Transverse colon (tissue), 4 donors: ENCODE results near the gene PCNX2. TPM values are rescaled to one million over a fixed set of nuclear protein-coding genes. Genes with fewer than 3 reads are reported as not detected.

Experiments used
- DNase-seq: peaks from one replicate; pipeline ENCODE4 v3.0.0-alpha.2; 2019
- H3K27ac ChIP-seq, 4 donors: fragments of 200-600 bp; sonication (generic); 2 replicates each; pipeline ENCODE4 v1.5.1; 2016 to 2018; ENCODE audit warnings: inconsistent platforms in 4 of 4
- H3K27me3 ChIP-seq: fragments of 200-600 bp; sonication (generic); 2 replicates; pipeline ENCODE4 v1.5.1; 2017; ENCODE audit warnings: inconsistent platforms
- H3K36me3 ChIP-seq, 4 donors: fragments of 200-600 bp; sonication (generic); 2 replicates each; pipeline ENCODE4 v1.5.1; 2017 to 2019; ENCODE audit warnings: inconsistent platforms in 4 of 4
- H3K4me1 ChIP-seq, 4 donors: fragments of 200-600 bp; sonication (generic); 2 replicates each; pipeline ENCODE4 v1.5.1; 2017 to 2020; ENCODE audit warnings: inconsistent platforms in 4 of 4
- H3K4me3 ChIP-seq, 4 donors: fragments of 200-600 bp; sonication (generic); 1 replicate in 1 of 4; 2 replicates in 3 of 4; pipeline versions ENCODE4 v1.5.1 to v1.6.1; 2017 to 2019; ENCODE audit warnings: inconsistent platforms in 4 of 4
- H3K9me3 ChIP-seq, 2 donors: fragments of 200-600 bp; sonication (generic); 2 replicates each; pipeline ENCODE4 v1.5.1; 2017 to 2019; ENCODE audit warnings: inconsistent platforms in 2 of 2
- EP300 ChIP-seq: sonication (generic); formaldehyde crosslinking; IDR thresholded peaks from one replicate; pipeline ENCODE4 v1.6.1; 2017; ENCODE audit warnings: antibody characterized with exemption, low read depth
- POLR2A ChIP-seq: fragments of 450-650 bp; IDR thresholded peaks from one replicate; pipeline ENCODE4 v1.6.1; 2016; ENCODE audit warnings: antibody characterized with exemption, mild to moderate bottlenecking, moderate library complexity
- POLR2AphosphoS5 ChIP-seq, 3 donors: sonication (generic); formaldehyde crosslinking; IDR thresholded peaks; one replicate each; pipeline ENCODE4 v1.6.1; 2016; ENCODE audit warnings: antibody characterized with exemption in 3 of 3
- WGBS, 2 donors: methylation state at CpG; one replicate each; pipeline ENCODE4 v1.1.5; 2018; ENCODE audit warnings: low coverage in 1 of 2; 5-methylcytosine and 5-hydroxymethylcytosine counted together
- in situ Hi-C, 4 donors: fragments of 200-750 bp; cut with MboI; loops; one replicate each; pipeline versions ENCODE4 v1.15.0 to v1.15.1; 2017; ENCODE audit warnings: low sequenced_read_pairs in 3 of 4, low pct_ligation_motif_present in 1 of 4, low pct_unique_long_range_greater_than_20kb in 1 of 4
- intact Hi-C: fragments of 100-400 bp; cut with DNase I; formaldehyde crosslinking; loops from one replicate; pipeline ENCODE4 v1.15.1; 2023; ENCODE audit warnings: low total_unique reads
- total RNA-seq, 4 donors: library from RNA; depleted of rRNA; stranded (reverse); fragments of >200 nt; gene quantifications; one replicate each; pipeline ENCODE4 v1.1.0, GENCODE V29; 2016
- TF ChIP-seq, protein P1 (sequence below), 5 experiments: fragments of 200-600 bp in 3 of 5; fragments of 450-650 bp in 2 of 5; sonication (generic) in 3 of 5; IDR thresholded peaks; 1 replicate in 2 of 5; 2 replicates in 3 of 5; pipeline ENCODE4 v1.5.1; 2016 to 2017; ENCODE audit warnings: antibody characterized with exemption in 5 of 5, inconsistent platforms in 3 of 5, mild to moderate bottlenecking in 2 of 5, moderate library complexity in 1 of 5

The PCNX2 gene
- total RNA-seq, 4 donors from 2014 or later, result 6.8 to 518 (median 11.8) TPM

GRCh38 chr1:232979558-232979957 lies 316.0 kb downstream of the PCNX2 start:
- peaks cover 0 to 6% (median 0%) of the 10 kb centered on the region in 4 donors for H3K36me3 ChIP-seq
- H3K4me3 ChIP-seq, result no peak overlapping the region
- 88 to 100% methylated on average over 1 to 6 of the region's 6 CpGs for WGBS, 2 donors
- no peaks in the 10 kb centered on the region for H3K9me3 ChIP-seq
- intact Hi-C loops, result no loop called here
- in situ Hi-C loops, result no loop called here
- TF ChIP-seq POLR2A (no peak), EP300 (no peak), POLR2AphosphoS5 (IDR thresholded peaks at IDR 0.05) (no peak)
- TF ChIP-seq, protein P1, sequence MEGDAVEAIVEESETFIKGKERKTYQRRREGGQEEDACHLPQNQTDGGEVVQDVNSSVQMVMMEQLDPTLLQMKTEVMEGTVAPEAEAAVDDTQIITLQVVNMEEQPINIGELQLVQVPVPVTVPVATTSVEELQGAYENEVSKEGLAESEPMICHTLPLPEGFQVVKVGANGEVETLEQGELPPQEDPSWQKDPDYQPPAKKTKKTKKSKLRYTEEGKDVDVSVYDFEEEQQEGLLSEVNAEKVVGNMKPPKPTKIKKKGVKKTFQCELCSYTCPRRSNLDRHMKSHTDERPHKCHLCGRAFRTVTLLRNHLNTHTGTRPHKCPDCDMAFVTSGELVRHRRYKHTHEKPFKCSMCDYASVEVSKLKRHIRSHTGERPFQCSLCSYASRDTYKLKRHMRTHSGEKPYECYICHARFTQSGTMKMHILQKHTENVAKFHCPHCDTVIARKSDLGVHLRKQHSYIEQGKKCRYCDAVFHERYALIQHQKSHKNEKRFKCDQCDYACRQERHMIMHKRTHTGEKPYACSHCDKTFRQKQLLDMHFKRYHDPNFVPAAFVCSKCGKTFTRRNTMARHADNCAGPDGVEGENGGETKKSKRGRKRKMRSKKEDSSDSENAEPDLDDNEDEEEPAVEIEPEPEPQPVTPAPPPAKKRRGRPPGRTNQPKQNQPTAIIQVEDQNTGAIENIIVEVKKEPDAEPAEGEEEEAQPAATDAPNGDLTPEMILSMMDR (IDR thresholded peaks at IDR 0.05), result no peak
- DNase-seq, result no peak
- no peaks in the 10 kb centered on the region for H3K27me3 ChIP-seq
- H3K4me1 ChIP-seq, result peaks cover 0 to 3% (median 2%) of the 10 kb centered on the region in 4 donors
- no peak overlapping the region for H3K27ac ChIP-seq

DNA sequence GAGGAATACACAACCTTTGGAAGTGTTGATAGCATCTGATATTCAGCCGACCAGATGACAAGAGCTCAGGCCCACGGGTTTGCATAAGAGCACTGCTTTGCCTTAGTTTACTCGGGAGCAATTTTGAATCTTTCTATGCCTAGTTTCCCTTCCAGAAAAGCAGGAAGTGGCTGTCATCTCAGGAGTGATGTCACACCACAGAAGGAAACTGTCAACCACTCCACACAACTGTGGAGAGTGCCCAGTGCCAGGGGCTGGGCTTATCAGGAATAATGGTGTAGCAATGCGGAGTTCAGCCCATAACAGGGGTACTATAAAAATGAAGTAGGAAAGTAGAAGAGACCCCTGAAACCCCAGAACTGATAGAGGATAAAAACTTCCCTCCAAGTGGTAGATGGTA lies 316.7 kb downstream of the PCNX2 start:
- intact Hi-C loops, result no loop called here
- Histone ChIP-seq H3K27ac (no peak overlapping the region), H3K36me3 (peaks cover 0 to 12% (median under 1%) of the 10 kb centered on the region in 4 donors), H3K4me1 (no peaks in the 10 kb centered on the region), H3K4me3 (no peak overlapping the region), H3K9me3 (peaks cover 3 to 5% of the 10 kb centered on the region in 2 donors), H3K27me3 (no peaks in the 10 kb centered on the region)
- in situ Hi-C loops, result no loop called here
- DNase-seq, result no peak
- TF ChIP-seq POLR2A (no peak), POLR2AphosphoS5 (IDR thresholded peaks at IDR 0.05) (no peak), EP300 (no peak)
- TF ChIP-seq, protein P1 (IDR thresholded peaks at IDR 0.05), result no peak
- 69 to 73% methylated on average over 2 to 4 of the region's 4 CpGs for WGBS, 2 donors

- H3K27ac ChIP-seq, result no peak overlapping the region
- intact Hi-C loops, result no loop called here
- in situ Hi-C loops, result no loop called here
Measured at GRCh38 chr1:232978091-232978634, 317.4 kb downstream of the PCNX2 start.

DNA sequence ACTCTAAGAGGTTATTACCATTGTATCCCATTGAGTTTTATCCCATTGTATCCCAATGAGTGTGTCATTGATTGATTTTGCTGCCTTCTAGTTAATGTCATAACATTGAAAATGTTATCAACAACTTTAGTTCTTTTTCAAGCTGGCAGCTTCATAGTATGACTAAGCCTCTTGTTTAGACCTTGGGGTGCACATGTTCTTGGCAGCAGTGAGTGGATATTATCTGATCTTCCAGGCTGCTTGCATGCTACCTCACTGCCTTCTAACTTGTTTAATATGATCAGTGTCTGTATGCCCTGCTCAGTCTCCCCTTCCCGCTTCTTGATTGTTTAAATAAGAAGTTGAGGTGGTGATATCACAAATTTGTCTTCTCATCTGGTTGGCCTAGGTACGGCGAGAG lies 320.6 kb downstream of the PCNX2 start:
- no peak overlapping the region for H3K4me3 ChIP-seq
- TF ChIP-seq EP300 (no peak), POLR2A (no peak)
- TF ChIP-seq, protein P1 (IDR thresholded peaks at IDR 0.05), result no peak
- H3K36me3 ChIP-seq, result peaks cover 0 to 36% (median 20%) of the 10 kb centered on the region in 4 donors
- H3K4me1 ChIP-seq, result no peaks in the 10 kb centered on the region
- peaks cover 10% of the 10 kb centered on the region in 2 donors for H3K9me3 ChIP-seq
- no peaks in the 10 kb centered on the region for H3K27me3 ChIP-seq
- H3K27ac ChIP-seq, result no peak overlapping the region
- in situ Hi-C loops (loop anchor here in 2 of 4 donors (25.0 kb wide), 1 partner anchor 338 kb away; the partner anchor contains the start of gene SIPA1L2 (in 2 of the 2)), intact Hi-C loops (no loop called here)
- 90 to 100% methylated on average over 1 to 3 of the region's 3 CpGs for WGBS, 2 donors
- no peak for DNase-seq

More at GRCh38 chr1:232978091-232978634, 317.4 kb downstream of the PCNX2 start:
- H3K4me1 ChIP-seq, result no peaks in the 10 kb centered on the region
- no peak for DNase-seq
- WGBS, 2 donors, result 53 to 65% methylated on average over 2 to 8 of the region's 8 CpGs
- peaks cover 9 to 10% of the 10 kb centered on the region in 2 donors for H3K9me3 ChIP-seq
- TF ChIP-seq POLR2A (no peak), POLR2AphosphoS5 (IDR thresholded peaks at IDR 0.05) (no peak), EP300 (no peak)
- TF ChIP-seq, protein P1 (IDR thresholded peaks at IDR 0.05), result no peak
- H3K36me3 ChIP-seq, result peaks cover 0 to 19% (median 6%) of the 10 kb centered on the region in 4 donors
- no peaks in the 10 kb centered on the region for H3K27me3 ChIP-seq
- no peak overlapping the region for H3K4me3 ChIP-seq
